Neural cell (in vitro differentiated cells): ENCODE measurements around the gene ZNF764. TPM values are rescaled to one million over a fixed set of nuclear protein-coding genes. Genes with fewer than 3 reads are reported as not detected.

ENCODE experiments used
- H2AFZ ChIP-seq: fragments of 200-600, 300-800 bp; sonication (generic), shearing (Covaris generic); 2 replicates; pipeline ENCODE4 v1.6.0; 2014; ENCODE audit warnings: low read depth, mild to moderate bottlenecking, antibody characterized with exemption, low read length, moderate library complexity
- H3F3A ChIP-seq: fragments of 200-600 bp; shearing (Covaris generic); 2 replicates; pipeline ENCODE4 v1.6.1; 2016; ENCODE audit warnings: mild to moderate bottlenecking, moderate library complexity, mixed read lengths, antibody characterized with exemption, low read length; ENCODE audit not compliant: insufficient read depth, poor library complexity, severe bottlenecking
- H3K27ac ChIP-seq: fragments of 200-600, 300-800 bp; sonication (generic), shearing (Covaris generic); 2 replicates; pipeline ENCODE4 v1.5.1; 2014; ENCODE audit warnings: mild to moderate bottlenecking, low read length, moderate library complexity
- H3K27me3 ChIP-seq: fragments of 300-800, 200-600 bp; sonication (generic), shearing (Covaris generic); 2 replicates; pipeline ENCODE4 v1.6.0; 2014; ENCODE audit warnings: mild to moderate bottlenecking, low read depth, low read length, moderate library complexity; ENCODE audit not compliant: insufficient read depth
- H3K36me3 ChIP-seq: fragments of 300-800, 200-600 bp; sonication (generic), shearing (Covaris generic); 2 replicates; pipeline ENCODE4 v1.5.1; 2014; ENCODE audit warnings: mild to moderate bottlenecking, antibody characterized with exemption, low read length, moderate library complexity; ENCODE audit not compliant: insufficient read depth
- H3K4me2 ChIP-seq: fragments of 300-800, 200-600 bp; sonication (generic), shearing (Covaris generic); 2 replicates; pipeline ENCODE4 v1.6.0; 2014; ENCODE audit warnings: mild to moderate bottlenecking, low read length
- H3K4me3 ChIP-seq: fragments of 300-800, 200-600 bp; sonication (generic), shearing (Covaris generic); 2 replicates; pipeline ENCODE4 v1.5.1; 2014; ENCODE audit warnings: mild to moderate bottlenecking, low read length, moderate library complexity
- H3K79me2 ChIP-seq: fragments of 200-600 bp; shearing (Covaris generic); replicated peaks from 2 replicates; pipeline ENCODE4 v1.6.0; 2014; ENCODE audit warnings: mild to moderate bottlenecking, low read length, moderate library complexity; ENCODE audit not compliant: insufficient read depth
- H3K9ac ChIP-seq: fragments of 300-800, 200-600 bp; sonication (generic), shearing (Covaris generic); 2 replicates; pipeline ENCODE4 v1.6.1; 2016; ENCODE audit warnings: mild to moderate bottlenecking, low read length, mixed read lengths
- H3K9me2 ChIP-seq: fragments of 200-600 bp; shearing (Covaris generic); 2 replicates; pipeline ENCODE4 v1.6.1; 2016; ENCODE audit warnings: mild to moderate bottlenecking, low read length, mixed read lengths; ENCODE audit not compliant: insufficient read depth
- H3K9me3 ChIP-seq: fragments of 200-600, 300-800 bp; sonication (generic), shearing (Covaris generic); 2 replicates; pipeline ENCODE4 v1.6.1; 2016; ENCODE audit warnings: mild to moderate bottlenecking, mixed run types, low read length, moderate library complexity, mixed read lengths
- H4K20me1 ChIP-seq: fragments of 200-600 bp; shearing (Covaris generic); 2 replicates; pipeline ENCODE4 v1.6.1; 2016; ENCODE audit warnings: mild to moderate bottlenecking, mixed run types; ENCODE audit not compliant: insufficient read depth
- EP300 ChIP-seq: fragments of 450-650 bp; conservative IDR thresholded peaks from 2 replicates; pipeline ENCODE4 v1.6.1; 2014; ENCODE audit warnings: antibody characterized with exemption, mild to moderate bottlenecking, moderate library complexity; ENCODE audit not compliant: poor library complexity, severe bottlenecking
- EZH2 ChIP-seq: fragments of 200-600, 300-800 bp; shearing (Covaris generic), sonication (generic); IDR thresholded peaks from 2 replicates; pipeline ENCODE4 v1.6.1; 2014; ENCODE audit warnings: antibody characterized with exemption, low read length, borderline replicate concordance, mild to moderate bottlenecking; ENCODE audit not compliant: insufficient read depth, poor library complexity, severe bottlenecking
- MXI1 ChIP-seq: fragments of 450-650 bp; conservative IDR thresholded peaks from 2 replicates; pipeline ENCODE4 v1.6.1; 2014; ENCODE audit warnings: antibody characterized with exemption, mild to moderate bottlenecking; ENCODE audit not compliant: poor library complexity, severe bottlenecking
- POLR2AphosphoS5 ChIP-seq: IDR thresholded peaks from 2 replicates; pipeline ENCODE4 v1.6.1; 2012
- RAD21 ChIP-seq: fragments of 450-650 bp; conservative IDR thresholded peaks from 2 replicates; pipeline ENCODE4 v1.6.1; 2014; ENCODE audit warnings: antibody characterized with exemption, mild to moderate bottlenecking, moderate library complexity
- SMC3 ChIP-seq: fragments of 450-650 bp; conservative IDR thresholded peaks from 2 replicates; pipeline ENCODE4 v1.6.1; 2014; ENCODE audit warnings: antibody characterized with exemption, mild to moderate bottlenecking, moderate library complexity; ENCODE audit not compliant: poor library complexity
- TAF1 ChIP-seq: IDR thresholded peaks from 2 replicates; pipeline ENCODE4 v1.6.1; 2012; ENCODE audit warnings: low read depth
- polyA plus RNA-seq: library from polyadenylated mRNA; depleted of rRNA; stranded (reverse); fragments of >200 nt; gene quantifications from 2 replicates; pipeline ENCODE4 v1.2.3, GENCODE V29; 2014
- TF ChIP-seq, protein P1 (sequence below): fragments of 450-650 bp; IDR thresholded peaks from 2 replicates; pipeline ENCODE4 v1.5.1; 2014; ENCODE audit warnings: antibody characterized with exemption, mild to moderate bottlenecking, moderate library complexity; ENCODE audit not compliant: poor library complexity, severe bottlenecking
- TF ChIP-seq, protein P2 (sequence below): IDR thresholded peaks from 2 replicates; pipeline ENCODE4 v1.6.1; 2012; ENCODE audit warnings: borderline replicate concordance

Gene ZNF764
- polyA plus RNA-seq, 1 donor from 2014 or later: 10.5 TPM

DNA sequence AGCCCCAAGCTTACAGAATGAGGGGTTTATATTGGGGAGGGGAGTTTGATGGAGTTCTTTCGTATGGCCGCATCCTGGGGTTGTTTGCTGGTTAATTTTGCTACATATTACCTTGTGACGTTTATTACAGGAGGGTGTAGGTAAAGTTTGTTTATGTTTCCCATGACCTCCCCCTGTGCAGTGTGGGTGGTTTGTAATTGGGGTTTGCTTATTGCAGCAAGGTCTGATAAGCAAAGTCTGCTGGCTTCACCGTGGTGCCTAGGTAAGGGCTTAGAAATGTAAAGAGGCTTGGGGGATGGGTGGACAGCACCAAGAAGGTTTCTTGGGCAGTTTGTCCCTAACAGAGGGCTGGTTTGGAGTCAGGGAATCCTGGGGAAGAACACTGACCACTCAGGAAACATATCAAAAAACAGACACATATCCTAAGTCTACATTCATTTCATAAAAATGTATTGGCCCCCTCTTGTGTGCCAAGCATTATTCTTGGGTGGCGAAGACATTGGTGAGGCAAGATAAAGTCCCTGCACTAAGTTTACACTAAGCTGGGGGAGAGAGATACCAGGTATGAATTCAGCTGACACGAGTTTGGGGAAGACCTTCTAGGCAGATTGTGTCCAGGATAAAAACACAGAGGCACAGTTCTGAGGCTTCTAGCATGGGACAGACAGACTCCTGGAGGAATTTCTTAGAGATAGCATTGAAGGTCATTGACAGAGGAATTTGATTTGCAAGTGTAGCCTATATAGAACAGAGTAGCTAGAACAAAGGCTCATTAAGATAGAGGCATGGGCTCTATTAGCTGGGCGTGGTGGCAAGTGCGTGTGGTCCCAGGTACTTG, 9.5 kb downstream of the ZNF764 start:
- Histone ChIP-seq H3K27ac (no peak overlapping the region), H3K4me2 (no peak overlapping the region)

DNA sequence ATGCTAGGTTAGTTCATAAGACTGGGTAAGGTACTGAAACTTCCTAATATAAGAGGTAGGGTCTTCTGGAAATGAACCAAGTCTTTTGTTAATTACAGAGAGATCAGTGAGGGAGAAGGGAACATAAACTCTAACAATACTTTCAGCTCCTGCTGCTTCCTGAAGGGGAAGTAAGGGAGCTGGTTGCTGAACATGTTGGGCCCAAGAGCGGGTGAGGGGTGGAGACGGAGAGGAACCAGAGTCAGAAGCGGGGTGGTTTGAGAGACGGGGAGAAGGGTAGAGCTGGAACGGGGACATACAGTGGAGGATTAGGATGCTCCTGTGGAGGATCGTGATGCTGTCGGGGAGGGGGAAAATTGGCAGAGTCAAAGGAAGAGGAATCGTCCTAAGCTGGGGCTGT, 12.1 kb downstream of the ZNF764 start:
- H2AFZ ChIP-seq: no peak overlapping the region
- H3K27me3 ChIP-seq: no peaks in the 10 kb centered on the region
- H3K79me2 ChIP-seq: no peaks in the 10 kb centered on the region
- H3K4me3 ChIP-seq: no peak overlapping the region
- H3K36me3 ChIP-seq: no peaks in the 10 kb centered on the region
- H3K27ac ChIP-seq: no peak overlapping the region
- H4K20me1 ChIP-seq: no peaks in the 10 kb centered on the region
- no peak overlapping the region for H3K4me2 ChIP-seq
- H3K9me3 ChIP-seq: no peaks in the 10 kb centered on the region
- TF ChIP-seq RAD21 (no peak), TAF1 (no peak), EZH2 (no peak), SMC3 (no peak), POLR2AphosphoS5 (no peak), EP300 (no peak), MXI1 (no peak)
- TF ChIP-seq, protein P1, sequence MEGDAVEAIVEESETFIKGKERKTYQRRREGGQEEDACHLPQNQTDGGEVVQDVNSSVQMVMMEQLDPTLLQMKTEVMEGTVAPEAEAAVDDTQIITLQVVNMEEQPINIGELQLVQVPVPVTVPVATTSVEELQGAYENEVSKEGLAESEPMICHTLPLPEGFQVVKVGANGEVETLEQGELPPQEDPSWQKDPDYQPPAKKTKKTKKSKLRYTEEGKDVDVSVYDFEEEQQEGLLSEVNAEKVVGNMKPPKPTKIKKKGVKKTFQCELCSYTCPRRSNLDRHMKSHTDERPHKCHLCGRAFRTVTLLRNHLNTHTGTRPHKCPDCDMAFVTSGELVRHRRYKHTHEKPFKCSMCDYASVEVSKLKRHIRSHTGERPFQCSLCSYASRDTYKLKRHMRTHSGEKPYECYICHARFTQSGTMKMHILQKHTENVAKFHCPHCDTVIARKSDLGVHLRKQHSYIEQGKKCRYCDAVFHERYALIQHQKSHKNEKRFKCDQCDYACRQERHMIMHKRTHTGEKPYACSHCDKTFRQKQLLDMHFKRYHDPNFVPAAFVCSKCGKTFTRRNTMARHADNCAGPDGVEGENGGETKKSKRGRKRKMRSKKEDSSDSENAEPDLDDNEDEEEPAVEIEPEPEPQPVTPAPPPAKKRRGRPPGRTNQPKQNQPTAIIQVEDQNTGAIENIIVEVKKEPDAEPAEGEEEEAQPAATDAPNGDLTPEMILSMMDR: no peak
- TF ChIP-seq, protein P2, sequence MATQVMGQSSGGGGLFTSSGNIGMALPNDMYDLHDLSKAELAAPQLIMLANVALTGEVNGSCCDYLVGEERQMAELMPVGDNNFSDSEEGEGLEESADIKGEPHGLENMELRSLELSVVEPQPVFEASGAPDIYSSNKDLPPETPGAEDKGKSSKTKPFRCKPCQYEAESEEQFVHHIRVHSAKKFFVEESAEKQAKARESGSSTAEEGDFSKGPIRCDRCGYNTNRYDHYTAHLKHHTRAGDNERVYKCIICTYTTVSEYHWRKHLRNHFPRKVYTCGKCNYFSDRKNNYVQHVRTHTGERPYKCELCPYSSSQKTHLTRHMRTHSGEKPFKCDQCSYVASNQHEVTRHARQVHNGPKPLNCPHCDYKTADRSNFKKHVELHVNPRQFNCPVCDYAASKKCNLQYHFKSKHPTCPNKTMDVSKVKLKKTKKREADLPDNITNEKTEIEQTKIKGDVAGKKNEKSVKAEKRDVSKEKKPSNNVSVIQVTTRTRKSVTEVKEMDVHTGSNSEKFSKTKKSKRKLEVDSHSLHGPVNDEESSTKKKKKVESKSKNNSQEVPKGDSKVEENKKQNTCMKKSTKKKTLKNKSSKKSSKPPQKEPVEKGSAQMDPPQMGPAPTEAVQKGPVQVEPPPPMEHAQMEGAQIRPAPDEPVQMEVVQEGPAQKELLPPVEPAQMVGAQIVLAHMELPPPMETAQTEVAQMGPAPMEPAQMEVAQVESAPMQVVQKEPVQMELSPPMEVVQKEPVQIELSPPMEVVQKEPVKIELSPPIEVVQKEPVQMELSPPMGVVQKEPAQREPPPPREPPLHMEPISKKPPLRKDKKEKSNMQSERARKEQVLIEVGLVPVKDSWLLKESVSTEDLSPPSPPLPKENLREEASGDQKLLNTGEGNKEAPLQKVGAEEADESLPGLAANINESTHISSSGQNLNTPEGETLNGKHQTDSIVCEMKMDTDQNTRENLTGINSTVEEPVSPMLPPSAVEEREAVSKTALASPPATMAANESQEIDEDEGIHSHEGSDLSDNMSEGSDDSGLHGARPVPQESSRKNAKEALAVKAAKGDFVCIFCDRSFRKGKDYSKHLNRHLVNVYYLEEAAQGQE: no peak
- no peaks in the 10 kb centered on the region for H3F3A ChIP-seq
- no peaks in the 10 kb centered on the region for H3K9me2 ChIP-seq
- no peak overlapping the region for H3K9ac ChIP-seq

More for the DNA sequence above, 9.5 kb downstream of the ZNF764 start:
- H2AFZ ChIP-seq: no peak overlapping the region
- no peak overlapping the region for H3K9ac ChIP-seq
- no peak for TF ChIP-seq EZH2
- TF ChIP-seq RAD21: no peak
- TF ChIP-seq MXI1: no peak
- TF ChIP-seq, protein P1: no peak
- TF ChIP-seq EP300: no peak
- TF ChIP-seq TAF1: no peak
- H3K9me2 ChIP-seq: no peaks in the 10 kb centered on the region
- no peaks in the 10 kb centered on the region for H3K79me2 ChIP-seq
- no peaks in the 10 kb centered on the region for H3K9me3 ChIP-seq
- H3F3A ChIP-seq: no peaks in the 10 kb centered on the region
- H3K36me3 ChIP-seq: no peaks in the 10 kb centered on the region
- H3K4me3 ChIP-seq: no peak overlapping the region
- no peaks in the 10 kb centered on the region for H3K27me3 ChIP-seq
- H4K20me1 ChIP-seq: no peaks in the 10 kb centered on the region
